Gastrocnemius medialis (tissue), 4 donors: Measurements from ENCODE around the gene TMIGD2. TPM values are rescaled to one million over a fixed set of nuclear protein-coding genes. Genes with fewer than 3 reads are reported as not detected.

Experiments
- ATAC-seq, 2 donors: fragments of 150-250 bp; one replicate each; pipeline ENCODE4 v1.9.1; 2016
- DNase-seq, 2 donors: peaks; one replicate each; pipeline ENCODE4 v3.0.0-alpha.2; 2019
- H3K27ac ChIP-seq, 4 donors: fragments of 200-600 bp; sonication (generic); 1 replicate in 1 of 4; 2 replicates in 3 of 4; pipeline ENCODE4 v1.5.1; 2016 to 2018; ENCODE audit warnings: mild to moderate bottlenecking in 2 of 4, moderate library complexity in 1 of 4
- H3K27me3 ChIP-seq, 3 donors: fragments of 200-600 bp; sonication (generic) in 2 of 3; 1 replicate in 1 of 3; 2 replicates in 2 of 3; pipeline versions ENCODE4 v1.5.1 to v1.6.0; 2016 to 2019; ENCODE audit warnings: mild to moderate bottlenecking in 1 of 3, moderate library complexity in 1 of 3
- H3K36me3 ChIP-seq, 2 donors: fragments of 200-600 bp; sonication (generic) in 1 of 2; one replicate each; pipeline ENCODE4 v1.5.1; 2017 to 2018
- H3K4me1 ChIP-seq, 2 donors: fragments of 200-600 bp; sonication (generic) in 1 of 2; one replicate each; pipeline ENCODE4 v1.5.1; 2016 to 2017; ENCODE audit warnings: mild to moderate bottlenecking in 2 of 2
- H3K4me3 ChIP-seq, 4 donors: fragments of 200-600 bp; sonication (generic) in 3 of 4; 1 replicate in 1 of 4; 2 replicates in 3 of 4; pipeline ENCODE4 v1.5.1; 2016 to 2019; ENCODE audit warnings: mild to moderate bottlenecking in 2 of 4
- H3K9me3 ChIP-seq, 3 donors: fragments of 200-600 bp; sonication (generic) in 2 of 3; 1 replicate in 1 of 3; 2 replicates in 2 of 3; pipeline ENCODE4 v1.5.1; 2016 to 2019
- CTCF ChIP-seq, 5 experiments: fragments of 450-650 bp in 3 of 5; fragments of 200-600 bp in 2 of 5; sonication (generic) in 2 of 5; IDR thresholded peaks in 4 of 5; conservative IDR thresholded peaks in 1 of 5; 1 replicate in 4 of 5; 2 replicates in 1 of 5; pipeline ENCODE4 v1.5.1; 2016 to 2019; ENCODE audit warnings: antibody characterized with exemption in 5 of 5, mild to moderate bottlenecking in 3 of 5, moderate library complexity in 3 of 5
- POLR2A ChIP-seq, 2 donors: fragments of 450-650 bp; IDR thresholded peaks; one replicate each; pipeline ENCODE4 v1.6.1; 2017; ENCODE audit warnings: antibody characterized with exemption in 2 of 2, mild to moderate bottlenecking in 2 of 2, moderate library complexity in 2 of 2
- in situ Hi-C, 4 donors: fragments of 200-750 bp; cut with MboI; loops; one replicate each; pipeline versions ENCODE4 v1.15.0 to v1.8.0; 2017; ENCODE audit warnings: low sequenced_read_pairs in 4 of 4
- intact Hi-C: fragments of 100-400 bp; cut with DNase I; formaldehyde crosslinking; loops from one replicate; pipeline ENCODE4 v1.15.1; 2023; ENCODE audit warnings: low total_unique reads
- total RNA-seq, 4 donors: library from RNA; depleted of rRNA; stranded (reverse); fragments of >200 nt; gene quantifications; one replicate each; pipeline versions ENCODE4 v1.1.0 to v1.2.3, GENCODE V29; 2016

TMIGD2 gene
- total RNA-seq, 4 donors from 2014 or later: not detected

GRCh38 chr19:4295972-4296771, 6.0 kb downstream of the TMIGD2 start:
- in situ Hi-C loops: no loop called here
- H3K9me3 ChIP-seq: no peaks in the 10 kb centered on the region
- no peak overlapping the region for H3K4me3 ChIP-seq
- intact Hi-C loops: no loop called here
- H3K36me3 ChIP-seq: no peaks in the 10 kb centered on the region
- peaks cover 11 to 15% (median 12%) of the 10 kb centered on the region in 3 donors for H3K27me3 ChIP-seq
- no peak for DNase-seq
- no peak for ATAC-seq
- TF ChIP-seq CTCF (IDR thresholded peaks at IDR 0.05 in 4 of 5, conservative IDR thresholded peaks at IDR 0.05 in 1 of 5): no peak
- no peak for TF ChIP-seq POLR2A (IDR thresholded peaks at IDR 0.05)
- no peaks in the 10 kb centered on the region for H3K4me1 ChIP-seq
- no peak overlapping the region for H3K27ac ChIP-seq

- intact Hi-C loops: no loop called here
- ATAC-seq (no peak), DNase-seq (no peak)
- Histone ChIP-seq H3K27me3 (peaks cover 11 to 15% (median 12%) of the 10 kb centered on the region in 3 donors), H3K4me1 (no peaks in the 10 kb centered on the region), H3K9me3 (no peaks in the 10 kb centered on the region), H3K4me3 (no peak overlapping the region), H3K36me3 (no peaks in the 10 kb centered on the region), H3K27ac (no peak overlapping the region)
- in situ Hi-C loops: no loop called here
- TF ChIP-seq CTCF (IDR thresholded peaks at IDR 0.05 in 4 of 5, conservative IDR thresholded peaks at IDR 0.05 in 1 of 5) (no peak), POLR2A (IDR thresholded peaks at IDR 0.05) (no peak)
Observed at GRCh38 chr19:4294389-4294788, 7.8 kb downstream of the TMIGD2 start.

- ATAC-seq (no peak), DNase-seq (no peak)
- no peaks in the 10 kb centered on the region for H3K9me3 ChIP-seq
- peaks cover 11 to 15% (median 12%) of the 10 kb centered on the region in 3 donors for H3K27me3 ChIP-seq
- in situ Hi-C loops: no loop called here
- intact Hi-C loops: no loop called here
- H3K4me3 ChIP-seq: no peak overlapping the region
- TF ChIP-seq POLR2A (IDR thresholded peaks at IDR 0.05) (no peak), CTCF (IDR thresholded peaks at IDR 0.05 in 4 of 5, conservative IDR thresholded peaks at IDR 0.05 in 1 of 5) (no peak)
- H3K27ac ChIP-seq: no peak overlapping the region
- H3K36me3 ChIP-seq: no peaks in the 10 kb centered on the region
- H3K4me1 ChIP-seq: no peaks in the 10 kb centered on the region
Observed at GRCh38 chr19:4292515-4292914, 9.7 kb downstream of the TMIGD2 start.

GRCh38 chr19:4291184-4291732, 10.9 kb downstream of the TMIGD2 start:
- no peaks in the 10 kb centered on the region for H3K9me3 ChIP-seq
- H3K27ac ChIP-seq: no peak overlapping the region
- intact Hi-C loops: no loop called here
- H3K36me3 ChIP-seq: no peaks in the 10 kb centered on the region
- in situ Hi-C loops: no loop called here
- H3K4me3 ChIP-seq: no peak overlapping the region
- H3K4me1 ChIP-seq: no peaks in the 10 kb centered on the region
- DNase-seq (no peak), ATAC-seq (no peak)
- H3K27me3 ChIP-seq: peaks cover 4 to 8% (median 6%) of the 10 kb centered on the region in 3 donors
- no peak for TF ChIP-seq CTCF (IDR thresholded peaks at IDR 0.05 in 4 of 5, conservative IDR thresholded peaks at IDR 0.05 in 1 of 5)
